Measurements from ENCODE around the gene SOX10.

Gene SOX10

GRCh38 chr22:38021206-38021605, 36.9 kb upstream of the SOX10 start:
- no peak overlapping the region for H3K4me3 ChIP-seq (ENCODE audit: low read depth, low read length)
- DNase-seq (ENCODE audit: low read depth) = no peak
- TF ChIP-seq CTCF (IDR thresholded peaks at IDR 0.05; ENCODE audit: control insufficient read depth, extremely low read depth, insufficient read depth) = no peak

- H3K4me3 ChIP-seq (ENCODE audit: low read depth, low read length) = no peak overlapping the region
- no peak for TF ChIP-seq CTCF (IDR thresholded peaks at IDR 0.05; ENCODE audit: control insufficient read depth, extremely low read depth, insufficient read depth)
- DNase-seq (ENCODE audit: low read depth) = no peak
These were observed 34.8 kb upstream of the SOX10 start for GRCh38 chr22:38018938-38019827.

GRCh38 chr22:38017939-38018885, 33.9 kb upstream of the SOX10 start:
- no peak for TF ChIP-seq CTCF (IDR thresholded peaks at IDR 0.05; ENCODE audit: control insufficient read depth, extremely low read depth, insufficient read depth)
- H3K4me3 ChIP-seq (ENCODE audit: low read depth, low read length) = no peak overlapping the region
- DNase-seq (ENCODE audit: low read depth) = no peak

- no peak for TF ChIP-seq CTCF (IDR thresholded peaks at IDR 0.05; ENCODE audit: control insufficient read depth, extremely low read depth, insufficient read depth)
- H3K4me3 ChIP-seq (ENCODE audit: low read depth, low read length) = no peak overlapping the region
- DNase-seq (ENCODE audit: low read depth) = no peak
These were observed 33.0 kb upstream of the SOX10 start for GRCh38 chr22:38017272-38017920.

- peak; percentile 58 for DNase-seq (ENCODE audit: low read depth)
These were observed 32.1 kb upstream of the SOX10 start for GRCh38 chr22:38016182-38017151.

More at GRCh38 chr22:38016182-38017151, 32.1 kb upstream of the SOX10 start:
- no peak for TF ChIP-seq CTCF (IDR thresholded peaks at IDR 0.05; ENCODE audit: control insufficient read depth, extremely low read depth, insufficient read depth)
- no peak overlapping the region for H3K4me3 ChIP-seq (ENCODE audit: low read depth, low read length)
